Astrocyte of the cerebellum (primary cell): ENCODE results near the gene EED.

Source experiments
- DNase-seq: peaks from one replicate; pipeline ENCODE4 v3.0.0-alpha.2; 2011; ENCODE audit warnings: low read depth
- H3K4me3 ChIP-seq: 2 replicates; pipeline ENCODE4 v1.5.1; 2011; ENCODE audit warnings: mild to moderate bottlenecking, low read depth, low read length, moderate library complexity
- CTCF ChIP-seq: IDR thresholded peaks from 2 replicates; pipeline ENCODE4 v1.5.1; 2012; ENCODE audit warnings: low read length, low read depth, moderate library complexity, mild to moderate bottlenecking; ENCODE audit errors: missing control alignments
- in situ Hi-C: cut with HindIII; loops from 2 replicates; pipeline ENCODE4 v1.10.0; 2017; ENCODE audit warnings: low sequenced_read_pairs

The EED gene

GRCh38 chr11:86207413-86207812 lies 37.1 kb upstream of the EED start:
- in situ Hi-C loops, result loop anchor here (25.0 kb wide), 1 partner anchor 345 kb away; the partner anchor contains the start of gene CCDC83
- no peak overlapping the region for H3K4me3 ChIP-seq
- no peak for DNase-seq
- no peak for TF ChIP-seq CTCF

DNA sequence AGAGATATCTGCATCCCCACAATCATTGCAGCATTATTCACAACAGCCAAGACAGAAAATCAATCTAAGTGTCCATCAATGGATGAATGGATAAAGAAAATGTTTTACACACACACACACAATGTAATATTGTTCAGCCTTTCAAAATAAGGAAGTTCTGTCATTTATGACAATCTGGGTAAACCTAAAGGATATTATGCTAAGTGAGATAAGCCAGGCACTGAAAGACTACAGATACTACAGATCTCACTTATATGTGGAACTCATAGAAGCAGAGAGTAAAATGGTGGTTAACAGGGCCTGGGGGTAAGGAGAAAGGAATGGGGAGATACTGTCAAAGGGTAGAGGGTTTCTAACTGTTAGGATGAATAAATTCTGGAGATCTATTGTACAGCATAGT lies 36.0 kb upstream of the EED start:
- no peak for TF ChIP-seq CTCF
- no peak overlapping the region for H3K4me3 ChIP-seq
- in situ Hi-C loops, result loop anchor here (25.0 kb wide), 1 partner anchor 346 kb away; the partner anchor contains the start of gene CCDC83
- DNase-seq, result no peak

GRCh38 chr11:86209806-86210657 lies 34.5 kb upstream of the EED start:
- no peak for DNase-seq
- no peak for TF ChIP-seq CTCF
- in situ Hi-C loops, result loop anchor here (25.0 kb wide), 1 partner anchor 348 kb away; the partner anchor contains the start of gene CCDC83
- no peak overlapping the region for H3K4me3 ChIP-seq

DNA sequence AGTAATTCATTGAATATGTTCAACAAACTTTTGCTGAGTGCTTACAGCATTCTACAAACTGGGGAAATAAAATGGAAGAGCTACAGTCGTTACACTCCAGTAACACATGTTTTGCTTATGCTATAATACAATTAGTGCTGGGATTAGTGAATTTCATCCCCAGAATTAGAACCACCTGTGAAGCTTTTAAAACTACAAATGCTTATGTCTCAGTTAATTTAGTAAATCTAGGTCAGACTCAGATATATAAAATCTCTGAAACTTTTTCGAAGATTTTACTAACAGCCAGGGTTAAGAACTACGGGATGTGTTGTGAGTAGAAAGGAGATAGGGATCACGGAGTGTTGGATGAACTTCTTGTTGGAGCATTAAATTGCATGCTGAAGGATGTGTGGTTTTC lies 33.7 kb upstream of the EED start:
- in situ Hi-C loops, result loop anchor here (25.0 kb wide), 1 partner anchor 349 kb away; the partner anchor contains the start of gene CCDC83
- TF ChIP-seq CTCF, result no peak
- DNase-seq, result no peak
- no peak overlapping the region for H3K4me3 ChIP-seq

- no peak for TF ChIP-seq CTCF
- in situ Hi-C loops, result loop anchor here (25.0 kb wide), 1 partner anchor 349 kb away; the partner anchor contains the start of gene CCDC83
- no peak for DNase-seq
- H3K4me3 ChIP-seq, result no peak overlapping the region
Observed at GRCh38 chr11:86211619-86212018, 32.9 kb upstream of the EED start.

DNA sequence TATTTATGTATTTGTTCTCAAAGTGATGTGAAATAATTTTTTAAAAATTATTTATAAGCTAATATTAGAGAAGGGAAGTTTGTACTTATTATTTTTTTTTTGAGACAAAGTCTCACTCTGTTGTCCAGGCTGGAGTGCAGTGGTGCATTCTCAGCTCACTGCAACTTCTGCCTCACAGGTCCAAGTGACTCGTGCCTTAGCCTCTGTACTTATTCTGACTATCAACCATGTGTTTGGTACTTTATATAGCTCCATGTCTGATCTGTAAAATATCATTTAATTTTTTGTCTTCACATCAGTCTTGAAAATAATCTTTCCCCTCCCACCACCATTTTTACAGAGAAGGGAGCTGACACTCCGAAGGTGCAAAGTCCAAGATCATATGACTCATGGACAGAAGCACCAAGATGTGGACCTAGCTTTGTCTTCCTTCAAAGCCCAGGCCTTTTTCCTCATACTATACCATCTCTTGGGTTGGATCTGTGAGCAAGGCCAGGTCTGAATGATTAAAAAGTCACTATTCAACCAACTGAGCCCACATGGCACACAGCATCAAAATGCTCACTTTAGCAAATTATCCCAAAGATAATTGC lies 32.4 kb upstream of the EED start:
- H3K4me3 ChIP-seq, result no peak overlapping the region
- in situ Hi-C loops, result loop anchor here (25.0 kb wide), 1 partner anchor 350 kb away; the partner anchor contains the start of gene CCDC83
- TF ChIP-seq CTCF, result no peak
- no peak for DNase-seq
